SJCRH30 (cell line): ENCODE data around the gene ARHGAP33. TPM values are rescaled to one million over a fixed set of nuclear protein-coding genes. Genes with fewer than 3 reads are reported as not detected.
A peak's percentile ranks its signal among the peaks of the same experiment; 100 is the strongest.

Experiments
- DNase-seq, 2 experiments: peaks; one replicate each; pipeline ENCODE4 v3.0.0-alpha.2; 2015 to 2020
- H3K27ac ChIP-seq: fragments of 250-450 bp; sonication (Bioruptor Pico); 2 replicates; pipeline ENCODE4 v1.5.1; 2020; ENCODE audit warnings: mild to moderate bottlenecking, moderate library complexity
- H3K27me3 ChIP-seq: fragments of 250-450 bp; sonication (Bioruptor Pico); 2 replicates; pipeline ENCODE4 v1.5.1; 2020; ENCODE audit warnings: mild to moderate bottlenecking, moderate library complexity
- H3K36me3 ChIP-seq: fragments of 250-450 bp; sonication (Bioruptor Pico); 2 replicates; pipeline ENCODE4 v1.5.1; 2020; ENCODE audit warnings: mild to moderate bottlenecking, moderate library complexity
- H3K4me1 ChIP-seq: fragments of 250-450 bp; sonication (Bioruptor Pico); 2 replicates; pipeline ENCODE4 v1.5.1; 2020; ENCODE audit warnings: mild to moderate bottlenecking, moderate library complexity
- H3K4me3 ChIP-seq: fragments of 250-450 bp; sonication (Bioruptor Pico); 2 replicates; pipeline ENCODE4 v1.5.1; 2020; ENCODE audit warnings: mild to moderate bottlenecking, moderate library complexity
- H3K9me3 ChIP-seq: fragments of 250-450 bp; sonication (Bioruptor Pico); replicated peaks from 2 replicates; pipeline ENCODE4 v1.5.1; 2020; ENCODE audit warnings: mild to moderate bottlenecking, moderate library complexity
- total RNA-seq: library from RNA; depleted of rRNA; stranded (reverse); fragments of >200 nt; shearing (Covaris generic); gene quantifications from 2 replicates; pipeline ENCODE4 v1.2.3, GENCODE V29; 2014

Gene ARHGAP33
- total RNA-seq, 1 experiment from 2014 or later = 8.9 TPM

DNA sequence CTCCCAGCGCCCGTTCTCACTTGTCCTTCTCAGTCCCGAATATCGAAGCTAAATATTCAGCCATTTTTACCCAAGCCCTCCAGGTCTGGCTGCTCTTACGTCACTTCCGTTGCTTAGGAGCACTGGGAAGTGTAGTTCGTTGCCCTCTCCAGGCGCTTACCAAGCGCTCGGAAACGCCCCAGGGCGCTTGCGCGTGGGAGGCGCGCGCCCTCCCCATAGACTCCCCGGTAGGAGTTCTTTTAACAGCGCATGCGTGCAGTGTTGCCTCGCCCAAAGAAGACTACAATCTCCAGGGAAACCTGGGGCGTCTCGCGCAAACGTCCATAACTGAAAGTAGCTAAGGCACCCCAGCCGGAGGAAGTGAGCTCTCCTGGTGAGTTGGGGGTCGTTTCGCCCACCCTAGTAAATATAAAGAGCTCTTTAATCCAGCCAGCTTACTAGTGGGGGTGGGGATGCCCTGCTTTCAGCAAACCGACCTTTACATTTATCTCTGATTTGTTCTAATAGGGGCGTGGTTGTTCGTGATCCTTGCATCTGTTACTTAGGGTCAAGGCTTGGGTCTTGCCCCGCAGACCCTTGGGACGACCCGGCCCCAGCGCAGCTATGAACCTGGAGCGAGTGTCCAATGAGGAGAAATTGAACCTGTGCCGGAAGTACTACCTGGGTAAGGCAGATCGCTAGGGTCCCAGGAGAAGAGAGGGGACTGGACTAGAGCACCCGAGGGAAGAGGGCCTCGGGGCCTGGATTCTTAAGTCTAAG is 29.9 kb upstream of the ARHGAP33 start, which contains the start of the genes PSENEN and U2AF1L4:
PSENEN (plus strand) TSS at position 324 of the 759 bp plus-strand sequence; CDS start at position 604, 280 bp downstream.
U2AF1L4 (minus strand) TSS at position 91 of the 759 bp plus-strand sequence; CDS start at position 64, 27 bp downstream.
- peak within 1 kb of the TSS; percentile 87 for H3K27ac ChIP-seq
- DNase-seq = peak; percentile 98 to 100
- H3K36me3 ChIP-seq = no peaks in the 10 kb centered on the region
- H3K4me3 ChIP-seq = peak within 1 kb of the TSS; percentile 74
- H3K4me1 ChIP-seq = 0 out of 2 replicates have a peak, but pooled peaks cover 5% of the 10 kb centered on the region
- H3K9me3 ChIP-seq = no peaks in the 10 kb centered on the region
- H3K27me3 ChIP-seq = no peaks in the 10 kb centered on the region

- H3K27ac ChIP-seq = no peak overlapping the region
- no peaks in the 10 kb centered on the region for H3K9me3 ChIP-seq
- H3K4me1 ChIP-seq = 0 out of 2 replicates have a peak, but pooled peaks cover 5% of the 10 kb centered on the region
- no peaks in the 10 kb centered on the region for H3K27me3 ChIP-seq
- no peak for DNase-seq
- no peaks in the 10 kb centered on the region for H3K36me3 ChIP-seq
- peak overlapping the region; percentile 74 for H3K4me3 ChIP-seq
Measured at GRCh38 chr19:35746087-35746462, 29.3 kb upstream of the ARHGAP33 start.

DNA sequence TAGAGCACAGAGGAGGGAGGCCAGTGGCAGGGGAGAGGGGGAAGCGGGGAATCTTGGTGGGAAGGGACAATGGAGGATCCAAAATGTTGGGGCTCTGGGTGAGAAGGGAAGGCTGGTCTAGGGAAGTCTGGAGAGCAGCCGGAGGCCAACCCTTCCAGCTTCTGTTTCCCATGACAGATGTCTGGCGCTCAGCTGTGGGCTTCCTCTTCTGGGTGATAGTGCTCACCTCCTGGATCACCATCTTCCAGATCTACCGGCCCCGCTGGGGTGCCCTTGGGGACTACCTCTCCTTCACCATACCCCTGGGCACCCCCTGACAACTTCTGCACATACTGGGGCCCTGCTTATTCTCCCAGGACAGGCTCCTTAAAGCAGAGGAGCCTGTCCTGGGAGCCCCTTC is 28.8 kb upstream of the ARHGAP33 start:
- Histone ChIP-seq H3K27me3 (no peaks in the 10 kb centered on the region), H3K4me1 (0 out of 2 replicates have a peak, but pooled peaks cover 5% of the 10 kb centered on the region), H3K36me3 (no peaks in the 10 kb centered on the region), H3K9me3 (no peaks in the 10 kb centered on the region), H3K4me3 (no peak overlapping the region), H3K27ac (no peak overlapping the region)
- DNase-seq = no peak

GRCh38 chr19:35748106-35749020 is 27.0 kb upstream of the ARHGAP33 start, which contains the start of gene LIN37:
TSS of gene LIN37 (plus strand) at chr19:35748576. CDS start at chr19:35748725, 149 bp downstream.
- Histone ChIP-seq H3K4me3 (peak within 1 kb of the TSS; percentile 79), H3K27me3 (no peaks in the 10 kb centered on the region), H3K9me3 (no peaks in the 10 kb centered on the region), H3K36me3 (no peaks in the 10 kb centered on the region), H3K4me1 (0 out of 2 replicates have a peak, but pooled peaks cover 5% of the 10 kb centered on the region), H3K27ac (no peak within 1 kb of the TSS)
- peak; percentile 99 to 100 for DNase-seq

DNA sequence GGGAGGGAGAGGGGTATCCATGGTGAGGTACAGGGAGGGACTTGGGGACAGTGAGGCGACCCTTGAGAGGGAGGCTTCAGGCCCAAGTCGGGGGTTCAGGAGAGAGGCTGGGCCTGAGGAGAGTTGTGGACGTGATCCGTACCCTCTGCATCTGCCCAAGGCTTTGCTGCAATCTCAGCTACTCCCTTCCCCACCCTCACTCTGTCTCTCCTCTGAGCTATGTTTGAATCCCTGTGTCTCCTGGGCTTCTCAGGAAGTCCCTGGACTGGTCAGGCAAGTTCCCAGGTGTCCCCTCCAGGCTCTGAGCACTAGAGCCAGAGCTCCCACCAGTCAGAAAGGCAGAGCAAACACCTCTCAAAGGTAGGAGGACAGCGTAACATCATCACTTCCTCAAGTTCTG is 25.2 kb upstream of the ARHGAP33 start:
- Histone ChIP-seq H3K27me3 (no peaks in the 10 kb centered on the region), H3K4me3 (no peak overlapping the region), H3K27ac (no peak overlapping the region), H3K4me1 (0 out of 2 replicates have a peak, but pooled peaks cover 5% of the 10 kb centered on the region), H3K9me3 (no peaks in the 10 kb centered on the region), H3K36me3 (peaks cover 5% of the 10 kb centered on the region; the same call in 1 of the 2 replicates)
- DNase-seq = no peak

- H3K4me3 ChIP-seq = no peak overlapping the region
Measured at GRCh38 chr19:35751839-35752745, 23.3 kb upstream of the ARHGAP33 start.

DNA sequence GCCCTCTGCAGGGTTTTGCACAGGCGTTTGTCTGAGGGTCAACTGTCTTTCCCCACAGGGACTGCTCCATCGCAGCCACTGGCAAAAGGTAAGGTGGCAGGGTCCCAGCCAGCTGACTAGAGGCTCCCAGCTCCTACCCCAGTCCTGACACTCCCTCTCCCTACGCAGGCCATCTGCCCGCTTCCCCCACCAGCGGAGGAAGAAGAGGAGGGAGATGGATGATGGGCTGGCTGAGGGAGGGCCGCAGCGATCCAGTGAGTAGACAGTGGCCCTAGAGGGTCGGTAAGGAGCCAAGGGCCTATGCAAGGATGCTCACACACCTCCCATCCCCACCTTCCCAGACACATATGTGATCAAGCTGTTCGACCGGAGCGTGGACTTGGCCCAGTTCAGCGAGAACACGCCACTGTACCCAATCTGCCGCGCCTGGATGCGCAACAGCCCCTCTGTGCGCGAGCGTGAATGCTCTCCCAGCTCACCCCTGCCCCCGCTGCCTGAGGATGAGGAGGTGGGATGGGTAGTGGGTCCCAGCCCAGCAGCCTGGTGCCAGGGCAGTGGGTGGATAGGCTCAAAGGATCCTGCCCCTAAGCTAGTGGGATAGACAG is 22.5 kb upstream of the ARHGAP33 start:
- peaks cover 8% of the 10 kb centered on the region; the same call in 1 of the 2 replicates for H3K4me1 ChIP-seq
- H3K4me3 ChIP-seq = no peak overlapping the region
- DNase-seq = no peak

More at GRCh38 chr19:35751839-35752745, 23.3 kb upstream of the ARHGAP33 start:
- H3K36me3 ChIP-seq = peaks cover 5% of the 10 kb centered on the region; the same call in 1 of the 2 replicates
- H3K9me3 ChIP-seq = no peaks in the 10 kb centered on the region
- no peaks in the 10 kb centered on the region for H3K27me3 ChIP-seq
- peaks cover 8% of the 10 kb centered on the region; the same call in 1 of the 2 replicates for H3K4me1 ChIP-seq
- DNase-seq = no peak
- H3K27ac ChIP-seq = no peak overlapping the region

GRCh38 chr19:35753634-35754369 is 21.6 kb upstream of the ARHGAP33 start:
- Histone ChIP-seq H3K9me3 (no peaks in the 10 kb centered on the region), H3K4me1 (peaks cover 10% of the 10 kb centered on the region; the same call in 1 of the 2 replicates), H3K27me3 (no peaks in the 10 kb centered on the region), H3K36me3 (peaks cover 5% of the 10 kb centered on the region; the same call in 1 of the 2 replicates), H3K27ac (no peak overlapping the region), H3K4me3 (no peak overlapping the region)
- DNase-seq = no peak

More for the DNA sequence above, 22.5 kb upstream of the ARHGAP33 start:
- no peaks in the 10 kb centered on the region for H3K9me3 ChIP-seq
- H3K36me3 ChIP-seq = peaks cover 5% of the 10 kb centered on the region; the same call in 1 of the 2 replicates
- no peak overlapping the region for H3K27ac ChIP-seq
- H3K27me3 ChIP-seq = no peaks in the 10 kb centered on the region

DNA sequence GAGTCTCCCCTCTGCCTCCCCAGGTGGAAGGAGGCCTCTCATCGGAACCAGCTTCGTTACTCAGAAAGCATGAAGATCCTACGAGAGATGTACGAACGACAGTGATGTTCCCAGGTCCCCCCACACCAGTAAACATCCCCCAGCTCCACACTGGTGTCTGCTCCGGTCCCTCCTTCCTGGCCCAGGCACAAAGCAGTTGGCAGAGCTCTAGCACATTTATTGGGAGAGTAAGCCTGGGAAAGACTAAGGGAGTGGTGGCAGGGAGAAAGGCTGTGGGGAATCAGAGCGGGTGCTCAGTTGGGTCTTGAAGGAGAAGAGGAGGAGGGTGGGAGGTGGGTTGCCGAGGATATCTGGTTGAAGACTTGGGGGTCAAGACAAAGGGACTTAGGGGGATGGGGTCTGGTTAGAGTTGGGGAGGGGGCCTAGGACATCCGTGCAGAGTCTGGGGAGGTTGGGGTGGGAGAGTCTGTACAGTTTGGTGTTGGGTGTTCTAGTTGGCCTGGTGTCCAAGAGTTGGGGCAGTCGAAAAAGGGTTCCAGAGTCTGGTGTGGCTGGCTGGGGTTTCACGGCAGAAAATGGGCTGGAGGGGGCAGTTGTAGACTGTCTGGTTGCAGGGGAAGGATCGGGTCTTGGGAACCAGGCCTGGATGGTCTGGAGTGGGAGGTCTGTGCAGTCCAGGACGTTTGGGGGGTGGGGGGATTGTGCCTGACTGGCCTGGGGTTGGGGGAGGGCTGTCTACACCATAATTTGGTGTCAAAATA is 20.8 kb upstream of the ARHGAP33 start:
- H3K27ac ChIP-seq = no peak overlapping the region
- no peaks in the 10 kb centered on the region for H3K27me3 ChIP-seq
- H3K36me3 ChIP-seq = peaks cover 5% of the 10 kb centered on the region; the same call in 1 of the 2 replicates
- no peaks in the 10 kb centered on the region for H3K9me3 ChIP-seq
- H3K4me3 ChIP-seq = no peak overlapping the region
- H3K4me1 ChIP-seq = peaks cover 8% of the 10 kb centered on the region; the same call in 1 of the 2 replicates
- no peak for DNase-seq

DNA sequence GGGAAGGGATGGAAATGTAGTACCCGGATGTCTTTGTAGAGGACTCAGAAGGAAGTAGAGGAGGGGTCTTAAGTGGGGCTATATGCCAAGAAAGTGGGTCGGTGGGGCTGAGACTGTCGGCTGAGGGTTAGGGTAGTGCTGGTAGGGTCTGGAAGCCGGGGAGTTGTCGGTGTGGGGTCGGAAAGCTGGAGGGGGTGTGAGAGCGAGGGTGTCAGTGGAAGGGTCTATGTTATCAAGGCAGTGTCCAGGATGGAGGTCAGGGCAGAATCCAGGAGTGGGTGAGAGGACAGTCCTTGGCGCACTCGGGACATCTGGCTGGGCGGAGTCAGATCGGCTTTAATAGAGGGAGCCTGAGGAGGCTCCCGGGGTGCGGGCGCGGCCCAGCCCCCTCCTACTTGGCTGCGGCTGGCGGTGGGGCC is 20.2 kb upstream of the ARHGAP33 start:
- Histone ChIP-seq H3K4me3 (no peak overlapping the region), H3K4me1 (peaks cover 8% of the 10 kb centered on the region; the same call in 1 of the 2 replicates), H3K9me3 (no peaks in the 10 kb centered on the region), H3K27me3 (no peaks in the 10 kb centered on the region), H3K27ac (no peak overlapping the region), H3K36me3 (peaks cover 5% of the 10 kb centered on the region; the same call in 1 of the 2 replicates)
- no peak for DNase-seq

DNA sequence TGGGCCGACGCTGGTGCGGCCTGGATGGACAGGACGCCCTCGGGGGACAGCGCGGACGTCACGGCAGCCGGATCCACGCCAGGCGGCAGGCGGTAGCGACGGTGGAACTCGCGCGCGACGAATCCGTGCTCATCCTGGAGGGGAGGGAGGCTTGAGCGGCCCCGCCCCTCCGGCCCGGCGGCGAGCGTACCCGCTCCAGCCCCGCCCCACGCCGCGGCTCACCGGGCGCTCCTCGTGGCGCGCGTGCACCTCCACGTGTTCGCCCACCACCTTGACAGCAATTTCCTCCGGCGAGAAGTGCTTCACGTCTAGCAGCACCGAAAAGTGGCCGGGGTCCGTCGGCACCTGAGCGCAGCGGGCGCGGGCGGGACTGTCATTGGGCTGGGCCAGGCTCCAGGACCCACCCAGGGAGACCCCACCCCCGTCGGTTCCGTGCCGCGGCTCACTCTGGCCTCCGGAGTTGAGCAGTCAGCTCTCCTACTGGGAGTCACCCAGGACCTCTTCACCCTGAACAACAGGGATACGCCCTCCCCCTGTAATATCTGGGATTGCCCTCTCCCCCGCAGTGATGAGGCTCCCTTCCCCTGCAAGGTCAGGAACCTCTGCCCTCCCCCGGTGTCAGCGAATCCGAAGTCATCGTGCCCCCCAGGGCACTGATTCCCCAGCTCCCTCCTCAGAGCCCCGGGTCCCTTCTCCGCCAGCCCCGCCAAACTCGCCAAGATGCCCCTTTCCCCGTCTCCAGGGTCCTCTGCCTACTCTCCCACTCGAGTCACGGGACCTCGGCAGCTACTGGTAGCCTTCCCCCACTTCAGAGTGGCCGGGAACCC is 19.6 kb upstream of the ARHGAP33 start:
- no peak overlapping the region for H3K27ac ChIP-seq
- H3K4me3 ChIP-seq = no peak overlapping the region
- peaks cover 8% of the 10 kb centered on the region; the same call in 1 of the 2 replicates for H3K4me1 ChIP-seq
- H3K9me3 ChIP-seq = no peaks in the 10 kb centered on the region
- H3K36me3 ChIP-seq = peaks cover 11% of the 10 kb centered on the region; the same call in 1 of the 2 replicates
- H3K27me3 ChIP-seq = no peaks in the 10 kb centered on the region
- no peak for DNase-seq
